ENCODE results near the gene SCN5A. TPM values are rescaled to one million over a fixed set of nuclear protein-coding genes. Genes with fewer than 3 reads are reported as not detected.

Gene SCN5A
- total RNA-seq (under 1 TPM in 1 of 2 donors, not detected in 1; 0.14 TPM), polyA plus RNA-seq (under 1 TPM in 1 of 2 donors, not detected in 1; 0.01 TPM)

GRCh38 chr3:38649500-38650247 lies at the start of gene SCN5A:
Gene SCN5A, minus strand, starts transcription at chr3:38649687. Its CDS starts 16,380 bp downstream, at chr3:38633307.
- Histone ChIP-seq H3K36me3 (ENCODE audit: control insufficient read depth in 4 of 4, insufficient read depth in 3 of 4, low read depth in 1 of 4, low read length in 3 of 4) (no peaks in the 10 kb centered on the region), H3K9ac (ENCODE audit: low read depth in 1 of 2, low read length in 2 of 2) (no peak within 1 kb of the TSS), H3K27me3 (ENCODE audit: control insufficient read depth in 4 of 4, insufficient read depth in 4 of 4, low read length in 3 of 4) (peaks cover 0 to 23% (median 9%) of the 10 kb centered on the region in 4 donors), H3K27ac (ENCODE audit: low read depth in 1 of 2, low read length in 2 of 2) (no peak within 1 kb of the TSS), H3K4me3 (ENCODE audit: low read depth in 1 of 3, low read length in 3 of 3) (peak within 1 kb of the TSS in 2 of 3 donors; percentile 45 to 47), H3K4me1 (ENCODE audit: control insufficient read depth in 4 of 4, insufficient read depth in 4 of 4, low read length in 3 of 4) (peaks cover 6 to 15% (median 11%) of the 10 kb centered on the region in 4 donors), H3K9me3 (ENCODE audit: control insufficient read depth in 4 of 4, low read length in 3 of 4) (no peaks in the 10 kb centered on the region)
- 3% methylated on average over 76 of the region's 76 CpGs for WGBS
- peak; percentile 76 for DNase-seq (ENCODE audit: low spot score)
- TF ChIP-seq HNF4A (conservative IDR thresholded peaks at IDR 0.05) (no peak), ZBTB33 (IDR thresholded peaks at IDR 0.05) (no peak), GABPA (IDR thresholded peaks at IDR 0.05 in 1 of 2, conservative IDR thresholded peaks at IDR 0.05 in 1 of 2) (no peak), ATF3 (IDR thresholded peaks at IDR 0.05) (no peak), FOXA2 (IDR thresholded peaks at IDR 0.05) (no peak), FOXA1 (IDR thresholded peaks at IDR 0.05) (no peak), JUND (IDR thresholded peaks at IDR 0.05) (no peak), NR2F2 (IDR thresholded peaks at IDR 0.05) (no peak), MAX (IDR thresholded peaks at IDR 0.05) (no peak), SP1 (IDR thresholded peaks at IDR 0.05) (no peak), HNF4G (IDR thresholded peaks at IDR 0.05) (no peak), YY1 (IDR thresholded peaks at IDR 0.05) (no peak)

- no peak for TF ChIP-seq SP1 (IDR thresholded peaks at IDR 0.05)
- 83% methylated on average over 5 of the region's 5 CpGs for WGBS
- Histone ChIP-seq H3K36me3 (ENCODE audit: control insufficient read depth in 4 of 4, insufficient read depth in 3 of 4, low read depth in 1 of 4, low read length in 3 of 4) (no peaks in the 10 kb centered on the region), H3K4me3 (ENCODE audit: low read depth in 1 of 3, low read length in 3 of 3) (no peak overlapping the region), H3K9me3 (ENCODE audit: control insufficient read depth in 4 of 4, low read length in 3 of 4) (no peaks in the 10 kb centered on the region), H3K4me1 (ENCODE audit: control insufficient read depth in 4 of 4, insufficient read depth in 4 of 4, low read length in 3 of 4) (no peaks in the 10 kb centered on the region), H3K9ac (ENCODE audit: low read depth in 1 of 2, low read length in 2 of 2) (no peak overlapping the region), H3K27ac (ENCODE audit: low read depth in 1 of 2, low read length in 2 of 2) (no peak overlapping the region), H3K27me3 (ENCODE audit: control insufficient read depth in 4 of 4, insufficient read depth in 4 of 4, low read length in 3 of 4) (no peaks in the 10 kb centered on the region)
- no peak for DNase-seq (ENCODE audit: low spot score)
These were observed 49.3 kb upstream of the SCN5A start for GRCh38 chr3:38698760-38699159.

GRCh38 chr3:38698061-38698460 lies 48.6 kb upstream of the SCN5A start:
- TF ChIP-seq RXRA (IDR thresholded peaks at IDR 0.05) (no peak), TAF1 (conservative IDR thresholded peaks at IDR 0.05) (no peak), HNF4A (conservative IDR thresholded peaks at IDR 0.05) (no peak)
- Histone ChIP-seq H3K9ac (ENCODE audit: low read depth in 1 of 2, low read length in 2 of 2) (no peak overlapping the region), H3K4me3 (ENCODE audit: low read depth in 1 of 3, low read length in 3 of 3) (no peak overlapping the region), H3K4me1 (ENCODE audit: control insufficient read depth in 4 of 4, insufficient read depth in 4 of 4, low read length in 3 of 4) (no peaks in the 10 kb centered on the region), H3K27ac (ENCODE audit: low read depth in 1 of 2, low read length in 2 of 2) (no peak overlapping the region), H3K27me3 (ENCODE audit: control insufficient read depth in 4 of 4, insufficient read depth in 4 of 4, low read length in 3 of 4) (no peaks in the 10 kb centered on the region), H3K9me3 (ENCODE audit: control insufficient read depth in 4 of 4, low read length in 3 of 4) (no peaks in the 10 kb centered on the region), H3K36me3 (ENCODE audit: control insufficient read depth in 4 of 4, insufficient read depth in 3 of 4, low read depth in 1 of 4, low read length in 3 of 4) (no peaks in the 10 kb centered on the region)
- no peak for DNase-seq (ENCODE audit: low spot score)
- WGBS = 92% methylated on average over 12 of the region's 12 CpGs

Data from liver (tissue), 9 donors.